ENCODE measurements around the gene ADGB. TPM values are rescaled to one million over a fixed set of nuclear protein-coding genes. Genes with fewer than 3 reads are reported as not detected.

Gene ADGB
- total and polyA plus RNA-seq, 4 donors: 0.18 TPM; not detected in 3

DNA sequence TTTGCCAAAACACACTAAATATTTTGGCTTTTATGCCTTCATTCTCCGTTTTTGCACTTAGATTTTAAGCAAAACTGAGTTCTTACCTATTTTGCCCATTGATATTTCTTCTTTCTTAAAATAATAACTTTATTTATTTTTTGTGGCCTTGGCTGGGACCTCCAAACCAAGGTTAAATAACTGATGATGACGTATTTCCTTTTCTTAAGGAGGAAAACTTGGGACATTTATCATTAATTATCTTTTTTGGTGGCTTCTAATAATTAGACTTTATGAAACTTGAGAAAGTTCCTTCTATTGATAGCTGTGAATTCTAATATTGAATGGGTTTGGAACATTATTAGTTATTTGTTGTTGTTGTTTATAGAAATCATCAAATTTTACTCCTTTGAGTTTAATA is 154.5 kb downstream of the ADGB start:
- H3K36me3 ChIP-seq (ENCODE audit: control insufficient read depth in 1 of 2, insufficient read depth in 2 of 2, low read length in 1 of 2): no peaks in the 10 kb centered on the region
- peaks cover 0 to under 1% of the 10 kb centered on the region in 2 donors for H3K27me3 ChIP-seq (ENCODE audit: control insufficient read depth in 1 of 2, insufficient read depth in 2 of 2, low read length in 1 of 2)
- DNase-seq (no peak), ATAC-seq (ENCODE audit: low FRiP score) (no peak)
- H3K4me1 ChIP-seq (ENCODE audit: control insufficient read depth in 1 of 2, insufficient read depth in 2 of 2, low read length in 2 of 2): no peaks in the 10 kb centered on the region
- WGBS, 2 donors: 44 to 47% methylated on average over 2 of the region's 2 CpGs
- intact Hi-C loops (cut with DNase I): no loop called here
- no peak overlapping the region for H3K27ac ChIP-seq (ENCODE audit: low read depth in 1 of 2, low read length in 2 of 2)
- H3K9me3 ChIP-seq (ENCODE audit: control insufficient read depth, low read length): no peaks in the 10 kb centered on the region
- no peak overlapping the region for H3K4me3 ChIP-seq (ENCODE audit: low read length in 2 of 2)

GRCh38 chr6:146767632-146768031 is 168.9 kb downstream of the ADGB start:
- intact Hi-C loops (cut with DNase I): no loop called here
- H3K36me3 ChIP-seq (ENCODE audit: control insufficient read depth in 1 of 2, insufficient read depth in 2 of 2, low read length in 1 of 2): no peaks in the 10 kb centered on the region
- WGBS, 2 donors: 73 to 76% methylated on average over 1 of the region's 1 CpG
- DNase-seq: no peak
- no peaks in the 10 kb centered on the region for H3K27me3 ChIP-seq (ENCODE audit: control insufficient read depth in 1 of 2, insufficient read depth in 2 of 2, low read length in 1 of 2)
- no peak overlapping the region for H3K27ac ChIP-seq (ENCODE audit: low read depth in 1 of 2, low read length in 2 of 2)
- no peaks in the 10 kb centered on the region for H3K9me3 ChIP-seq (ENCODE audit: control insufficient read depth, low read length)
- ATAC-seq (ENCODE audit: low FRiP score): no peak
- no peak overlapping the region for H3K4me3 ChIP-seq (ENCODE audit: low read length in 2 of 2)
- no peaks in the 10 kb centered on the region for H3K4me1 ChIP-seq (ENCODE audit: control insufficient read depth in 1 of 2, insufficient read depth in 2 of 2, low read length in 2 of 2)

DNA sequence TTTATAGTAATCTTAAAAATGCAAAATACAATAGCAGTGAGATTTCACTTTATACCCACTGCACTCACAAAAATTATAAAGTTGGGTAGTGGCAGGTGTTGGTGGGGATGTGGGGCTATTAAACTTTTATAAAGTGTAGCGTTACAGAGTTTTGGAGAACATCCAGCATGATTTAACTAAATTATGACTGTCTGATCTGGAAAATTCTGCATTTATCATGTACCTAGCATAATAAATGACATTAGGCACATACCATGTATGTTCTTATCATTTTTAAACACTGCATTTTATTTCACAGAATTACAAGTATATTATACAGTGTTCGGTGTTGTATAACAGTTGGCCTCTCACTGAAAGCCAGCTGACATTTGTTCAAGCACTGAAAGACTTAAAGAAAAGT is 169.9 kb downstream of the ADGB start:
- DNase-seq (no peak), ATAC-seq (ENCODE audit: low FRiP score) (no peak)
- no peak overlapping the region for H3K4me3 ChIP-seq (ENCODE audit: low read length in 2 of 2)
- H3K36me3 ChIP-seq (ENCODE audit: control insufficient read depth in 1 of 2, insufficient read depth in 2 of 2, low read length in 1 of 2): no peaks in the 10 kb centered on the region
- WGBS, 2 donors: 26% methylated on average over 2 of the region's 2 CpGs
- H3K9me3 ChIP-seq (ENCODE audit: control insufficient read depth, low read length): no peaks in the 10 kb centered on the region
- intact Hi-C loops (cut with DNase I): no loop called here
- no peak overlapping the region for H3K27ac ChIP-seq (ENCODE audit: low read depth in 1 of 2, low read length in 2 of 2)
- H3K4me1 ChIP-seq (ENCODE audit: control insufficient read depth in 1 of 2, insufficient read depth in 2 of 2, low read length in 2 of 2): no peaks in the 10 kb centered on the region
- no peaks in the 10 kb centered on the region for H3K27me3 ChIP-seq (ENCODE audit: control insufficient read depth in 1 of 2, insufficient read depth in 2 of 2, low read length in 1 of 2)

DNA sequence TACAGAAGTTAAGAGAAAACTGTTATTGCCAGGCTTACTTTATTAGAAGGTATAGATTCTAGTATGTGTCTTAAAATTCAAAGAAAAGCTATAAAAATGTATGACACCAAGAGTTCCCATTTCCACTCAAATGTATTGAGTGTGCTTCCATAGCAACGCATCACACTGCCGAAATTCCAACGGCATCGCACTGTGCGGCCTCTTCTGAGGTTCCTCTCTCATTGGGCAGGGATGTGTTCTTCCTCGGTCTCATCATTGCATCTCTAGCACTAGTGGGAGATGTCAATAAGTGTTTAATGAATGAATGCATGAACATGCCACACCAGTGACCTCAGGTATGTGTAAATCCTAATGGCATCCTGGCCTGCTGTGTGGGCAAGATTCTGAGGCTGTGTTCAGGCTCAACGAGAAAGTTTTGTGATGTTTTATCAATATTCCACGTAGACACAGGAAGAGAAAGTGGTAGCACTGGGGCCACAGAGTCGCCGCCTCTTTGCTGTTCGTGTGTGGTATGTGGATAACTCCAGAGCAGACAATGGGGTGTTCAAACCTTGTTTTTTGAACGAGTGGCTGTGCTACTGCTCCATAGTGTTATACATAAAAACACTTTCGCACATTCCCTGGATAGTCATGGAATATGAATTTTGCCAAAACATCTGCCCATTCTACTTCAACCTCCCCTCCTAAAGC is 171.6 kb downstream of the ADGB start:
- 85 to 88% methylated on average over 13 of the region's 13 CpGs for WGBS, 2 donors
- intact Hi-C loops (cut with DNase I): no loop called here
- DNase-seq: peak in 1 of 2 donors; percentile 49
- ATAC-seq (ENCODE audit: low FRiP score): peak; percentile 46
- Histone ChIP-seq H3K27me3 (ENCODE audit: control insufficient read depth in 1 of 2, insufficient read depth in 2 of 2, low read length in 1 of 2) (no peaks in the 10 kb centered on the region), H3K4me1 (ENCODE audit: control insufficient read depth in 1 of 2, insufficient read depth in 2 of 2, low read length in 2 of 2) (no peaks in the 10 kb centered on the region), H3K36me3 (ENCODE audit: control insufficient read depth in 1 of 2, insufficient read depth in 2 of 2, low read length in 1 of 2) (no peaks in the 10 kb centered on the region), H3K27ac (ENCODE audit: low read depth in 1 of 2, low read length in 2 of 2) (no peak overlapping the region), H3K9me3 (ENCODE audit: control insufficient read depth, low read length) (no peaks in the 10 kb centered on the region), H3K4me3 (ENCODE audit: low read length in 2 of 2) (no peak overlapping the region)

DNA sequence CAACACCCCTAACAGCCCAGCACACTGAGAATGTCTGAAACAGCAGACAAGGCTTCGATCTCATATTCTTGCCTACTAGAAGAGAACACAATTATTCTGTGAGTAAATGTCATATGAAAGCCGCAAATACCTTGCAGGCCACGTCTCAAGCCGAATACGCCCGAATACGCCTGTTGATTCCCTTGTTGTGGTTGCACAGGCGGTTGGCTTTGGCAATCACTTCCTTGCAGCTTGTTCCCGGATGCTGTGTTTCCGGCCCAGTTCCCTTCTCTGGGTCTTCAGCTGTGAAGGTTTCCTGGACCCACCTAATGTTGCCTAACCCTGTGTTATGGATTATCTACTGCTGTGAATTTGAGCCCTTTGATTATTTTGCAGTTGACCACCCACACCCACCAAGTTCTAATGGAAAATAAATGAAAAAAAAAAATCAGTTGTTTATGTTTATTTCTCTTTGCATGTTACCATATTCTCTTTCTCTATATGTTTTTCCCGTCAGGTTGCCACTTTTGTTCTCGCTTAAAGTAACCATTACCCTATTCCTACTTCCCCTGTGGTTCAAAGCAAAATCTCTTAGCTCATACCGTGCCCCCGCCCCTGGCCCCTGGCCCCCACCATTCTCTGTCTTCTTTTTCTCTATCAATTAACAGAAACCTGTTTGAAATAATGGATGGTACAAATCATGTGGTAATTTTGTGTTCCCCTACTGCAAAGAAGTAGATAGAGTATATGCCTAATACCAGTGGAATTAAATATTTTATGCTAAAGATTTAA is 172.4 kb downstream of the ADGB start:
- Histone ChIP-seq H3K4me1 (ENCODE audit: control insufficient read depth in 1 of 2, insufficient read depth in 2 of 2, low read length in 2 of 2) (no peaks in the 10 kb centered on the region), H3K4me3 (ENCODE audit: low read length in 2 of 2) (no peak overlapping the region), H3K36me3 (ENCODE audit: control insufficient read depth in 1 of 2, insufficient read depth in 2 of 2, low read length in 1 of 2) (no peaks in the 10 kb centered on the region), H3K27me3 (ENCODE audit: control insufficient read depth in 1 of 2, insufficient read depth in 2 of 2, low read length in 1 of 2) (no peaks in the 10 kb centered on the region), H3K27ac (ENCODE audit: low read depth in 1 of 2, low read length in 2 of 2) (no peak overlapping the region), H3K9me3 (ENCODE audit: control insufficient read depth, low read length) (no peaks in the 10 kb centered on the region)
- DNase-seq: peak; percentile 73 to 75
- ATAC-seq (ENCODE audit: low FRiP score): peak; percentile 67
- 84 to 94% methylated on average over 14 of the region's 14 CpGs for WGBS, 2 donors
- intact Hi-C loops (cut with DNase I): no loop called here

- Histone ChIP-seq H3K36me3 (ENCODE audit: control insufficient read depth in 1 of 2, insufficient read depth in 2 of 2, low read length in 1 of 2) (no peaks in the 10 kb centered on the region), H3K4me3 (ENCODE audit: low read length in 2 of 2) (no peak overlapping the region), H3K27me3 (ENCODE audit: control insufficient read depth in 1 of 2, insufficient read depth in 2 of 2, low read length in 1 of 2) (no peaks in the 10 kb centered on the region), H3K9me3 (ENCODE audit: control insufficient read depth, low read length) (no peaks in the 10 kb centered on the region), H3K27ac (ENCODE audit: low read depth in 1 of 2, low read length in 2 of 2) (no peak overlapping the region), H3K4me1 (ENCODE audit: control insufficient read depth in 1 of 2, insufficient read depth in 2 of 2, low read length in 2 of 2) (no peaks in the 10 kb centered on the region)
- ATAC-seq (ENCODE audit: low FRiP score) (no peak), DNase-seq (no peak)
- intact Hi-C loops (cut with DNase I): no loop called here
Measured at GRCh38 chr6:146775220-146775619, 176.4 kb downstream of the ADGB start.

DNA sequence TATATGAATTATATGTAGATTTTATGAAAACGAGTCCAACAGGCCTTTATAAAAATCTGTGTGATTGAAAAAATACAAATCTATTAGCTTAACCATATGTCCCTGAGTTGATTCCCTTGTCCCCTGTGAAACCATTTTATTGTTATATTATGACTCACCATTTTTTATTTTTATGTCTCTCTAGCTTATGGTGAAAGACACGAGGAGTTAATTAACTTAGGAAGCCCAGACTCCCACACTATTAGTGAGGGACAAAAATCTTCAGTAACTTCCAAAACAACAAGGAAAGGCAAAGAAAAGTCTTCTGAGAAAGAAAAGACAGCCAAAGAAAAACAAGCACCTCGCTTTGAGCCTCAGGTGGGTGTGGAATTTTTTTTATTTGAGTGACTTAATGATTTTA is 183.1 kb downstream of the ADGB start:
- intact Hi-C loops (cut with DNase I): no loop called here
- WGBS, 2 donors: 73 to 75% methylated on average over 3 of the region's 3 CpGs
- ATAC-seq (ENCODE audit: low FRiP score) (no peak), DNase-seq (no peak)
- Histone ChIP-seq H3K4me3 (ENCODE audit: low read length in 2 of 2) (no peak overlapping the region), H3K4me1 (ENCODE audit: control insufficient read depth in 1 of 2, insufficient read depth in 2 of 2, low read length in 2 of 2) (no peaks in the 10 kb centered on the region), H3K27me3 (ENCODE audit: control insufficient read depth in 1 of 2, insufficient read depth in 2 of 2, low read length in 1 of 2) (no peaks in the 10 kb centered on the region), H3K9me3 (ENCODE audit: control insufficient read depth, low read length) (no peaks in the 10 kb centered on the region), H3K36me3 (ENCODE audit: control insufficient read depth in 1 of 2, insufficient read depth in 2 of 2, low read length in 1 of 2) (no peaks in the 10 kb centered on the region), H3K27ac (ENCODE audit: low read depth in 1 of 2, low read length in 2 of 2) (no peak overlapping the region)

DNA sequence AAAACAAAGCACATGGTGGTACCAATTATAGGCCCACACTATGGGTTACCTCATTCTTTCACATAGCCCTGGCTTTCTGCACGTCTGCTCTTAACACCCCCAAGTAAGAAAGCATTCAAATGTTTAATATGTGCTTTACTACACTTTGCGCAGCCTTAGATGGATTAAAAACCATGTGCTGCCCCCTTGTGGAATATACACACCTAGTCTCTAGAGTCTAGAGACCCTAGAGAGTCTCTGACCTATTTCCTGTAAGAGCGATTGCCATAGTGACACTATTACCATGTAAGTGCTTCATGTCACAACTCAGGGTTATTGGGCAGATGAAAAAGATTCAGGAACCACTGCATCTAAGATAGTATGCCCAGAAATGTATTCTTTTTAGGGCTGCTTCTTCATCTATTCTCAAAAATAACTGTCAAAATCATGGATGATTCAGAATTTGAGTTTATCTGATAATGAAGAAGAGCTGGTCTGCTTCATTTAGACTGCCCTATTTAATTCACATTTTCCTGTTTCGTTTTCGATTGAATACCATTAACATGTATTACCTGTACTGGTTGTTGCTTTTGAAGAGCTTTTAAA is 186.3 kb downstream of the ADGB start:
- H3K4me3 ChIP-seq (ENCODE audit: low read length in 2 of 2): no peak overlapping the region
- ATAC-seq (ENCODE audit: low FRiP score): no peak

More for the DNA sequence above, 186.3 kb downstream of the ADGB start:
- no peaks in the 10 kb centered on the region for H3K4me1 ChIP-seq (ENCODE audit: control insufficient read depth in 1 of 2, insufficient read depth in 2 of 2, low read length in 2 of 2)
- no peak overlapping the region for H3K27ac ChIP-seq (ENCODE audit: low read depth in 1 of 2, low read length in 2 of 2)
- H3K9me3 ChIP-seq (ENCODE audit: control insufficient read depth, low read length): no peaks in the 10 kb centered on the region
- no peaks in the 10 kb centered on the region for H3K27me3 ChIP-seq (ENCODE audit: control insufficient read depth in 1 of 2, insufficient read depth in 2 of 2, low read length in 1 of 2)
- WGBS, 2 donors: 48 to 51% methylated on average over 5 of the region's 5 CpGs
- no peak for DNase-seq
- intact Hi-C loops (cut with DNase I): no loop called here
- H3K36me3 ChIP-seq (ENCODE audit: control insufficient read depth in 1 of 2, insufficient read depth in 2 of 2, low read length in 1 of 2): no peaks in the 10 kb centered on the region
